Prostate gland (tissue), 2 donors: Measurements from ENCODE around the gene NGRN. TPM values are rescaled to one million over a fixed set of nuclear protein-coding genes. Genes with fewer than 3 reads are reported as not detected.

Source experiments
- DNase-seq: peaks from one replicate; pipeline ENCODE4 v3.0.0-alpha.2; 2019; ENCODE audit warnings: low spot score
- H3K27ac ChIP-seq, 2 donors: fragments of 200-600 bp; sonication (generic); 2 replicates each; pipeline ENCODE4 v1.5.1; 2017 to 2019
- H3K27me3 ChIP-seq: fragments of 200-600 bp; sonication (generic); replicated peaks from 2 replicates; pipeline ENCODE4 v1.5.1; 2019; ENCODE audit not compliant: insufficient read depth
- H3K36me3 ChIP-seq, 2 donors: fragments of 200-600 bp; sonication (generic); 1 replicate in 1 of 2; 2 replicates in 1 of 2; pipeline versions ENCODE4 v1.5.1 to v1.8.1; 2017 to 2019
- H3K4me1 ChIP-seq: fragments of 200-600 bp; sonication (generic); replicated peaks from 2 replicates; pipeline ENCODE4 v1.5.1; 2019
- H3K4me3 ChIP-seq, 2 donors: fragments of 200-600 bp; sonication (generic); 2 replicates each; pipeline ENCODE4 v1.5.1; 2017 to 2019
- H3K9me3 ChIP-seq: fragments of 200-600 bp; sonication (generic); 2 replicates; pipeline ENCODE4 v1.5.1; 2017
- CTCF ChIP-seq, 4 experiments: fragments of 200-600 bp in 2 of 4; fragments of 450-650 bp in 2 of 4; sonication (generic) in 2 of 4; IDR thresholded peaks; 1 replicate in 3 of 4; 2 replicates in 1 of 4; pipeline ENCODE4 v1.5.1; 2016 to 2019; ENCODE audit warnings: antibody characterized with exemption in 4 of 4, mild to moderate bottlenecking in 2 of 4, moderate library complexity in 2 of 4
- POLR2A ChIP-seq: fragments of 450-650 bp; IDR thresholded peaks from one replicate; pipeline ENCODE4 v1.6.1; 2016; ENCODE audit warnings: antibody characterized with exemption, mild to moderate bottlenecking
- POLR2AphosphoS5 ChIP-seq: sonication (generic); formaldehyde crosslinking; IDR thresholded peaks from one replicate; pipeline ENCODE4 v1.6.1; 2017; ENCODE audit warnings: antibody characterized with exemption
- WGBS: methylation state at CpG from one replicate; pipeline ENCODE4 v1.1.5; 2018; 5-methylcytosine and 5-hydroxymethylcytosine counted together
- intact Hi-C: fragments of 100-400 bp; cut with DNase I; formaldehyde crosslinking; loops from one replicate; pipeline ENCODE4 v1.14.2; 2022
- total RNA-seq, 2 donors: library from RNA; depleted of rRNA; stranded (reverse); fragments of >200 nt; gene quantifications; one replicate each; pipeline ENCODE4 v1.1.0, GENCODE V29; 2016

Gene NGRN
- total RNA-seq, 2 donors from 2014 or later: 102 to 108 TPM

GRCh38 chr15:90222547-90222946 lies 42.9 kb upstream of the NGRN start:
- Histone ChIP-seq H3K27ac (no peak overlapping the region), H3K27me3 (no peaks in the 10 kb centered on the region), H3K4me1 (peaks cover 2% of the 10 kb centered on the region), H3K4me3 (no peak overlapping the region), H3K9me3 (no peaks in the 10 kb centered on the region), H3K36me3 (peaks cover 11 to 26% of the 10 kb centered on the region in 2 donors)
- TF ChIP-seq POLR2AphosphoS5 (no peak), CTCF (IDR thresholded peaks at IDR 0.05) (no peak), POLR2A (no peak)
- 87% methylated on average over 2 of the region's 2 CpGs for WGBS
- intact Hi-C loops: no loop called here
- DNase-seq: no peak

GRCh38 chr15:90223441-90224165 lies 41.9 kb upstream of the NGRN start:
- DNase-seq: no peak
- H3K4me3 ChIP-seq: no peak overlapping the region
- TF ChIP-seq POLR2AphosphoS5: no peak
- TF ChIP-seq CTCF (IDR thresholded peaks at IDR 0.05): no peak
- no peak for TF ChIP-seq POLR2A
- H3K4me1 ChIP-seq: no peaks in the 10 kb centered on the region
- H3K27me3 ChIP-seq: no peaks in the 10 kb centered on the region
- H3K36me3 ChIP-seq: peaks cover 19 to 35% of the 10 kb centered on the region in 2 donors
- no peaks in the 10 kb centered on the region for H3K9me3 ChIP-seq
- 92% methylated on average over 22 of the region's 22 CpGs for WGBS
- intact Hi-C loops: no loop called here
- H3K27ac ChIP-seq: no peak overlapping the region

GRCh38 chr15:90225047-90225446 lies 40.4 kb upstream of the NGRN start:
- no peak overlapping the region for H3K27ac ChIP-seq
- H3K9me3 ChIP-seq: no peaks in the 10 kb centered on the region
- H3K27me3 ChIP-seq: no peaks in the 10 kb centered on the region
- peaks cover 19 to 35% of the 10 kb centered on the region in 2 donors for H3K36me3 ChIP-seq
- no peaks in the 10 kb centered on the region for H3K4me1 ChIP-seq
- WGBS: 89% methylated on average over 17 of the region's 17 CpGs
- no peak for DNase-seq
- intact Hi-C loops: no loop called here
- H3K4me3 ChIP-seq: no peak overlapping the region
- TF ChIP-seq POLR2A: no peak
- no peak for TF ChIP-seq CTCF (IDR thresholded peaks at IDR 0.05)
- no peak for TF ChIP-seq POLR2AphosphoS5

GRCh38 chr15:90225504-90226234 lies 39.8 kb upstream of the NGRN start:
- Histone ChIP-seq H3K27ac (no peak overlapping the region), H3K9me3 (no peaks in the 10 kb centered on the region), H3K4me3 (no peak overlapping the region), H3K36me3 (peaks cover 19 to 35% of the 10 kb centered on the region in 2 donors), H3K4me1 (peaks cover 3% of the 10 kb centered on the region), H3K27me3 (no peaks in the 10 kb centered on the region)
- intact Hi-C loops: no loop called here
- 75% methylated on average over 11 of the region's 18 CpGs for WGBS
- no peak for DNase-seq
- TF ChIP-seq POLR2AphosphoS5 (no peak), POLR2A (no peak), CTCF (IDR thresholded peaks at IDR 0.05) (no peak)
